GM12875 (cell line): ENCODE measurements around the gene RHBDF1.

Experiments used
- H3K4me3 ChIP-seq: one replicate; pipeline ENCODE4 v1.5.1; 2011; ENCODE audit warnings: low read depth, low read length, control low read depth
- CTCF ChIP-seq: IDR thresholded peaks from 2 replicates; pipeline ENCODE4 v1.5.1; 2011; ENCODE audit warnings: low read depth, mild to moderate bottlenecking, control low read depth, inconsistent platforms, low read length, moderate library complexity, borderline replicate concordance; ENCODE audit not compliant: insufficient read depth

The RHBDF1 gene

GRCh38 chr16:94918-95265, 22.5 kb upstream of the RHBDF1 start:
- TF ChIP-seq CTCF = no peak
- H3K4me3 ChIP-seq = no peak overlapping the region

DNA sequence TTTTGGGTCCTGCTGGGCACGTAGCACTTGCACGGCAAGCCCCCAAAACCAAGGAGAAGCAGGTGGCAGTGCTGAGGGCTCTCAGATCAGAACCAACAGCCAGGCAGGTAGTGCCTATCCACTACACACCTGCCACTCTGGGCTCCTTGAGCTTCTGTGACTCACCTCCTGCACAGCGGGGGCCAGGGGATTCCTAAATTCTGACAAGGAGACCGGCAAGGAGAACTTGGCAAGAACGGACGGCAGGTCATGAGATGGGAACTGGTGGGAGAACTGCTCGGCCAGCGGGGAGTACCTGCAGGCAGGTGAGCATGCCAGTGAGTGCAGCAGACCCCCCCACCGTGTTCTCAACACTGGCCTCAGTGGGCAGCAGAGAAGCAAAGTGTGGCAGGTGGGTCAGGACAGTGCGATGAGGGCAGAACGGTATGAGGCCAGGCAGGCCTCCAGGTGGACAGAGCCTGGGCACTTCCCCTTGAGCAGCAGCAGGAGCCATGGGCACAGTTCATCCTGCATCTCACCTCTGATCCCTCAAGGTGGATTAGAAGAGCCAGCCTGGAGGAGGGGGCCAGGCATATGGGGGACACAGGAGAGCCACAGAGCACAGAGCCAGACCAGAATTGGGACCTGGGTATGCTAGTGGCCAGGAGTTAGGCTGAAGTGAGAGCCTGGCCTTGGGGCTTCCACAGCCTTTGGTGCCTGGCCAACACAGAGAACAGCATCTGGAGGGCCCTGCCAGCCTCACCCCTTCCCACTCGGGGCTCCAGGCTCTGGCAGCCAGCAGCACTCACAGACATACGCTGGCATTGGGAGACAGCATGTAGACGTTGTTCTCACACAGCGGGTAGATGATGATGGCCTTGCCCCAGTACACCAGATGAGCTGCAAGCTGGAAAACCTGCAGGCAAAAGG, 20.3 kb upstream of the RHBDF1 start:
- H3K4me3 ChIP-seq = no peak overlapping the region
- TF ChIP-seq CTCF = no peak

GRCh38 chr16:91484-91883, 19.1 kb upstream of the RHBDF1 start:
- TF ChIP-seq CTCF = no peak
- no peak overlapping the region for H3K4me3 ChIP-seq

DNA sequence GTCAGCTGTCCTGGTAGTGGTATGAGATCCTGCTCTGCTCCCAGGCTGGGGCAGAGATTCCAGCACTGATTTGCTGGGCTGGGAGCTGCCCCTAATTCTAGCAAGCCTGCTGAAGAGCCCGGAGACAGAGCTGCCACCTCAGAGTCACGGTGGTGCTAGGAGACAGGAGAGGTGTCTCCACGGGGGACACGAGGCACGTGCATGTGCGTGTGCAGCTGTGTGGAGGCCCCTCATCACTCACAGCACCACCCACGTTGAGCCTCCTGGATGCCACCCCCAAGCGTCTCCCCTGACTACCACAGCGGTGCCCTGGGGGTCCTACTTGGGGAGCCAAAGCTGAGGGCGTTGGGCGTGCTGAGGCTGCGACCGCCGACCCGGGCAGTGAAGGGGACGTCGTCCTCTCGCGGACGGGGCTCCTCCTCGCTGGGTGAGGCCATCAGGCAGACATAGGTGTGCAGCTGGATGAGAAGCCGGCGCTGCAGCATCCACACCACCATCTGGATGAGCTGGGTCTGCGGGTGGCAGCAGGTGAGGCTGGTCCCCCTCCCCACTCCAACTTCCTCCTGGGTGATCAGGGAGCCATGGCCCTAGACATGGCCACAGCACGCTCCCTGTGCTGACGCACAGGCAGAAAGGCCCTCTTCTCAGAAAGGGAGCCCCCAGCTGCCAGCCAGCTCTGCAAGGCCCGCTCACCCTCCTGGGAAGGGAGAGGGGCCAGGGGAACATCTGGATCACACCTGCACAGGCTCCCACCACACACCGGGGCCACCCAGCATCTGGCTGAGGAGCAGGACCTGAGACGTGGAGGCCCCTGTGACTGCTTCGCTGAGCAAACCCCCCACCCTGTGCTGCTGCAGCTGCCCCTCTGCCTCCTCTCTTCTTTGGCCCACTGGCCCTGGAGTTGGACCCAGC, 17.2 kb upstream of the RHBDF1 start:
- no peak for TF ChIP-seq CTCF
- H3K4me3 ChIP-seq = no peak overlapping the region

- no peak for TF ChIP-seq CTCF
- H3K4me3 ChIP-seq = no peak overlapping the region
Measured at GRCh38 chr16:88613-89012, 16.2 kb upstream of the RHBDF1 start.

- TF ChIP-seq CTCF = no peak
- no peak overlapping the region for H3K4me3 ChIP-seq
Measured at GRCh38 chr16:86483-86952, 14.1 kb upstream of the RHBDF1 start.
